NCI-H1417 treated with DMSO at 0.1 percent for 48 hours (cell line): Measurements from ENCODE around the gene MICAL3.
"Not testable (repeated sequence)": the region's sequence is repeated elsewhere in the genome, so short reads cannot be mapped to it uniquely, and the experiment has no call there.

Experiments
- DNase-seq: peaks from one replicate; lab custom pipeline; 2025; lab: John Stamatoyannopoulos, UW

Gene MICAL3

GRCh38 chr22:18031695-18032454 lies 7.5 kb upstream of the MICAL3 start:
- DNase-seq: no peak

DNA sequence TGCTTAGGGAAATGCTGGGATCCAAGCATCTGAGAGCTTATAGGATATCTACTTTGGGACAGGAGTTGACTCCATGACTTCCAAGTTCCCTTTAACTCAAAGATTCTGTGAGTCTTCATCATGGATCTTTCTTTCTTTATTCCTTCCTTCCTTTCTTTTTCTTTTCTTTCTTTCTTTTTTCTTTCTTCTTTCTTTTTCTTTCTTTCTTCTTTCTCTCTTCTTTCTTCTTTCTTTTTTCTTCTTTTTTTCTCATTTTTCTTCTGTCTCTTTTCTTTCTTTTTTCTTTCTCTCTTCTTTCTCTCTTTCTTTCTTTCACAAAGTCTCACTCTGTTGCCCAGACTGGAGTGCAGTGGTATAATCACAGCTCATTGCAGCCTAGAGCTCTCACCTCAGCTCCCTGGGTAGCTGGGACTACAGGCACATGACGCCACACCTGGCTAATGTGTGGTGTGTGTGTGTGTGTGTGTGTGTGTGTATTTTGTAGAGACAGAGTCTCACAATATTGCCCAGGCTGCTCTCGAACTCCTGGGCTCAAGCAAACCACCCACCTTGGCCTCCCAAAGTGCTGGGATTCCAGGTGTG lies 5.4 kb upstream of the MICAL3 start:
- DNase-seq: no peak

DNA sequence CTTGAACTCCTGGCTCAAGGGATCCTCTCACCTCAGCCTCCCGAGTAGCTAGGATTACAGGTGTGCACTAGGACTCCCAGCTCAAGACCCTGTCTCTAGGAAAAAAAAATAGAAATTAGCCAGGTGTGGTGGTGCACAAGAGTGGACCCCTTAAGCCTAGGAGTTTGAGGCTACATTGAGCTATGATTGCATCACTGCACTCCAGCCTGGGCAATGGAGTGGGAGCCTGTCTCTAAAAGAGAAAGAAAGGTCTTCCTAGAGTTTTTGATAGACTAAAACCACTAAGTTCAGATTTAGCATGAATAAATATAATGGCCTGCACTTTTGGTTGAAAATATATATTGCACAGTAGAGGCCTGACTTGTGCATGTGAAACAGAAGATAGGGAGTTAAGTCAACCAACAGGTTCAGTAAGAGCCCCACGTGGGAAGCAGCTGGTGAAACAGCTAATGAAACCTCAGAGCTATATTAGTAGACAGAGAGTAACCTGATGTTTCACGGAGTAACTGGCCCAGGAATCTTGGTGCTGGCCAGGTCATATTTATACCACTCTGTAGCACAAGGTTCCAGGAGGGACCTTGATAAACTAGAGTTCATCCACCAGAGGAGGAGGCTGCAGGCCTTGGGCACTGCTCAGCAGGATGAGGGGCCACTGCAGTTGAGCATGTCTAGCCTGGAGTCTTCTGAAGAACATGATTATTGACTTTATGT lies 4.6 kb upstream of the MICAL3 start:
- DNase-seq: no peak

- DNase-seq: not testable (repeated sequence)
These were observed 1.5 kb upstream of the MICAL3 start for GRCh38 chr22:18025898-18026297.

GRCh38 chr22:18024956-18025720 lies 777 bp upstream of the MICAL3 start:
- no peak for DNase-seq

- no peak for DNase-seq
These were observed 669 bp downstream of the MICAL3 start for GRCh38 chr22:18023509-18024275.

DNA sequence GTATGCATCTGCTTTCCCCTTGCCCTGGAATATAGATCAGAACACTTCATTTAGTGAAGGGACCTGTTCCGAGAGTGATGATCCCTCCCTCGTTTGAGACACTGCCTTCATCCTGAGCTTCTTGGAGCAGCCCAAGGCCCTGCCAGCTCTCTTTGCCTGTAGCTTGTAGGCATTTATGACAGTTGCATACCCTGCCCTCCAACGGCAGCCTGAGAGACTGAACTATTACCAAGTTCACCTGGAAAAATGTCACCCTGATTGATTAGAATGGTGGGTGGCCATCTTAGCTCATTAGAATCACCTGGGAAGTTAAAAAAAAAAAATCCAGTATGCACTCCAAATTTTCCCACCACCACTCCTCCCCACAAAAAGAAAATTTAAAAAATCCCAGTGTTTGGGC lies 1.5 kb downstream of the MICAL3 start:
- DNase-seq: no peak

GRCh38 chr22:18021431-18021830 lies 2.9 kb downstream of the MICAL3 start:
- DNase-seq: no peak

DNA sequence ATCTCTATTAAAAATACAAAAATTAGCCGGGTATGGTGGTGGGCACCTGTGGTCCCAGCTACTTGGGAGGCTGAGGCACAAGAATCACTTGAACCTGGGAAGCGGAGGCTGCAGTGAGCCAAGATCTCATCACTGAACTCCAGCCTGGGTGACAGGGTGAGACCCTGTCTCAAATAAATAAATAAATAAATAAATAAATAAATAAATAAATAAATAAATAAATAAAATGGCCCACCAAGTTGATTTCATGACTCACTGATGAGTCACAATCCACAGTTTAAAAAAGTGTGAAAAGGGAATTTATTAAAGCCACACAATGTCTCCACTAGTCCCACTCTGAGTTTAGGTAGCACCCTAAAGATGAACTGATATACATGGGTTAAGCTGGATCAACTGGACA lies 3.6 kb downstream of the MICAL3 start:
- DNase-seq: not testable (repeated sequence)

DNA sequence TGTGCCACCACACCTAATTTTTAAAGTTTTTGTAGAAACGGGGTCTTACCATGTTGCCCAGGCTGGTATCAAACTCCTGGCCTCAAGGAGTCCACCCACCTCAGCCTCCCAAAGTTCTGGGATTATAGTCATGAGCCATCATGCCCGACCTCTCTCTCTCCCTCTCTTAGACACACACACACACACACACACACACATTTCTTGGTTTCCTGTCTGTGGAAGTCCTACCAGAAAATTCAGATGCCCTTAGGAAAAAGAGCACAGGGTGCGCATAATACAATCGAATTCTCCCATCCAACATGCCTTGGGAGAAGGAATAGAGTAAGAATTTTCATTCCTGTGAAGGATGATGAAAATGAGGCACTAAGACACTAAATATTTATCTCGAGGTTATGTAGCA lies 10.4 kb downstream of the MICAL3 start:
- no peak for DNase-seq

- DNase-seq: no peak
These were observed 10.9 kb downstream of the MICAL3 start for GRCh38 chr22:18013436-18013835.

DNA sequence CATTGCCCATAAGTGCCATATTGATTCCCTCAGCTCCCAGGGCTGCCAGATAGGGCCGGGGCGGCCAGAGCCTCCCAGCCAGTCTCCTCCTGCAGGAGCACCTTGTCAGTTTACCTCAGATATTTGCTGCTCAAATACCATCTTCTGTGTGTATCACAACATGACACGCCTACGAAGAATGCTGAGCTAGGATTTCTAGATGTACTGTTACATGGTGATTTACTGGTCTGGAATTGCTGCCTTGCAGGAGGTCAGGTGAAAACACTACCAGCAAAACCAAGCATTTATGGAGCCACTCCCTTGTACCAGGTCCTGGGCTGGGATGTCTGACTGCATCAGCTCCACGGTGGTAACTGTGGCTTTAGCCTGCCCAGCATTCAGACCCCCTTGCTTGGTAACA lies 11.8 kb downstream of the MICAL3 start:
- DNase-seq: no peak

DNA sequence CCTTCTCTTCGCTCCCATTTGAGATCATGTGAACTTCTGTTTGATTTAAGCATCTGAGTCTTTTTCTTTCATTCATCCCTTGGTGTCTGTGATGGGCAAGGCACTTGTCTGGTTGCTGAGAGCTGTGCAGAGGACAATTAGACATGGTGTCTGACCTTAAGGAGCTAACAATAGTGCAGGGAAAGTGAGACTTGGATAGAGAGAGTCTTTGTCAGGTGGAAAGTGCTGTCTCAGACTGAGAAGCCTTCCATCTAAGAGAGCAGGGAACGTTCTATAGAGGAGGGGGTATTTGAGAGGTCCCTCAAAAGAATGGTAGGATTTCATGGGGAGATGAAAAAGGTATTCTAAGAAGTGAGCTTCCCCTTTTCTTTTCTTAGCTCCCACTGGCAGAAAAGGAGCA lies 14.1 kb downstream of the MICAL3 start:
- DNase-seq: no peak

GRCh38 chr22:18008136-18008535 lies 16.2 kb downstream of the MICAL3 start:
- no peak for DNase-seq

GRCh38 chr22:18005201-18005926 lies 19.0 kb downstream of the MICAL3 start:
- no peak for DNase-seq

- not testable (repeated sequence) for DNase-seq
These were observed 22.5 kb downstream of the MICAL3 start for GRCh38 chr22:18001894-18002315.

- DNase-seq: peak; percentile 78
These were observed 23.1 kb downstream of the MICAL3 start for GRCh38 chr22:18001040-18001893.

- DNase-seq: no peak
These were observed 23.8 kb downstream of the MICAL3 start for GRCh38 chr22:18000441-18001039.

- no peak for DNase-seq
These were observed 24.5 kb downstream of the MICAL3 start for GRCh38 chr22:17999851-18000250.

GRCh38 chr22:17998913-17999312 lies 25.4 kb downstream of the MICAL3 start:
- DNase-seq: no peak
